SH-SY5Y (cell line): ENCODE results near the gene PNLIPRP1.

ENCODE experiments used
- GATA2 ChIP-seq: IDR thresholded peaks from 2 replicates; pipeline ENCODE4 v1.6.1; 2011; ENCODE audit warnings: mild to moderate bottlenecking, low read depth, low read length
- GATA3 ChIP-seq: IDR thresholded peaks from 2 replicates; pipeline ENCODE4 v1.6.1; 2011; ENCODE audit warnings: low read depth, mild to moderate bottlenecking, low read length, moderate library complexity

DNA sequence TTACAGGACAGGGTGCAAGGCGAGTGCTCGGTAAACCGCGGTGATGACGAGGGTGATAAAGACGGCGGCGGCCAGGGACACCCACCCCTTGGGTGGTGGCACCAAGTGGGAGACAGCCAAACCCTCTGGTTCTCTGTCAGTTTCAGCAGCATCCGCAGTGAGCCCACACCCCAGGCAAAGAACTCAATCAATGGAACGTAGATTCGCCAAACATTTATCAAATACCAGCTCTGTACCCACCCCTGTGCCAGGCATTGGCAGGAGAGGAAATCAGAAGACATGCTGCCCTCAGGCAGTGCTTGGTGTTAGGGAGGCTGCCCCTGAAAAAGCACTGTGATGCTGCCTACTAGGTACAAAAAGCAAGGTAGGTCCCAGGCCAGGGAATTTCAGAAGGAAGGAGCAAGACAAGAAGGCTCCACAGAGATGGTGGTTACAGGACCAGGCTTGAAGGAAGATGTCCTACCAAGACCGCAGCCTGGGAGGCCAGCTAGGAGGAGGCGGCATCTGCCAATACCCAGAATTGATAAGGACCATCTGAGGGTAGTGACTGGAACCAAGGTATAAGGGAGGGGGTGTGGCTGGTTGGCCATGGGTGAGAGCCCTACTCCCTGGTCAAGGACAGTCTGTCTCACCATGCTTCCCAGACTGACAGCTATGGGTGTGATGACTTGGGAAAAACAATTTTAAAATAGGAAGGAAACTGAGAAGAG is 19.8 kb downstream of the PNLIPRP1 start:
- no peak for TF ChIP-seq GATA2
- TF ChIP-seq GATA3, result no peak
